Stromal cell of bone marrow (primary cell): ENCODE results near the gene YIPF6.
"Not testable (repeated sequence)": the region's sequence is repeated elsewhere in the genome, so short reads cannot be mapped to it uniquely, and the experiment has no call there.

ENCODE experiments used
- DNase-seq: peaks from one replicate; pipeline ENCODE4 v3.0.0-alpha.2; 2012; ENCODE audit warnings: low read depth

YIPF6 gene

GRCh38 chrX:68506649-68507048 lies 7.8 kb downstream of the YIPF6 start:
- no peak for DNase-seq

DNA sequence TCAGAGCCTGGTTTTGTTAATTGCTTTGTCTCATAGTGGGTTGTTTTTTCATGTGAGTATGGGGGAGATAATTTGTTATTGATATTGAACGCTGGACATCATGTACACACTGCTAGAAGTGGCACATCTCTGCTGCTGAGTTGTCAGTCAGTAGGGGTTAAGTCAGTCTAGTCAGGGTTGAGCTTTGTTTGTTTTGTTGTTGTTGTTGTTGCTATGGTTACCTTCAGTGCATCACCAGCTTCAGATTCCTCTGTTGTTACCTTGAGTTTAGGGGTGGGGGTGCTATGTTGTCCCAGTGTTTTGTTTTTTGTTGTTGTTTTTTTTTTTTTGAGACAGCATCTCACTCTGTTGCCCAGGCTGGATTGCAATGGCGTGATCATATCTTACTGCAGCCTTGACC lies 9.9 kb downstream of the YIPF6 start:
- no peak for DNase-seq

GRCh38 chrX:68511255-68511654 lies 12.4 kb downstream of the YIPF6 start:
- DNase-seq = no peak

- DNase-seq = not testable (repeated sequence)
These were observed 25.8 kb downstream of the YIPF6 start for GRCh38 chrX:68524680-68525079.

- DNase-seq = no peak
These were observed 34.1 kb downstream of the YIPF6 start for GRCh38 chrX:68532831-68533533.

GRCh38 chrX:68533656-68534055 lies 34.8 kb downstream of the YIPF6 start:
- DNase-seq = no peak

GRCh38 chrX:68534691-68535090 lies 35.8 kb downstream of the YIPF6 start:
- DNase-seq = no peak

DNA sequence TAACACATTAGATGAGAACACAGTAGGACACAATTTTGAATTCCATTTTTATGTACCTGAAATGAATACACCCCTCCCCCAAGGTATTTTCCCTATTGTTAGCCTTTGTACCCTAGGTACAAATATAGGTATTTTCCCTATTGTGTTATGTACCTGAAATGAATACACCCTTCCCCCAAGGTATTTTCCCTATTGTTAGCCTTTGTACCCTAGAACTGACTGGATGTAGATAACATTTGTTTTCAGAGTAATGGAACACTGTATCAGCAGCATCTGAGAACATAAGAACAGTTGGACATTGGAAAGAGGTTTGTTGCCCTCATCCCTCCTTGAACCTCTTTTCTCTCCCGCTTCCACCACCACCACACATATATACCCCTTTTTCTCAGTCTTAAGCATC lies 37.6 kb downstream of the YIPF6 start:
- DNase-seq = no peak

DNA sequence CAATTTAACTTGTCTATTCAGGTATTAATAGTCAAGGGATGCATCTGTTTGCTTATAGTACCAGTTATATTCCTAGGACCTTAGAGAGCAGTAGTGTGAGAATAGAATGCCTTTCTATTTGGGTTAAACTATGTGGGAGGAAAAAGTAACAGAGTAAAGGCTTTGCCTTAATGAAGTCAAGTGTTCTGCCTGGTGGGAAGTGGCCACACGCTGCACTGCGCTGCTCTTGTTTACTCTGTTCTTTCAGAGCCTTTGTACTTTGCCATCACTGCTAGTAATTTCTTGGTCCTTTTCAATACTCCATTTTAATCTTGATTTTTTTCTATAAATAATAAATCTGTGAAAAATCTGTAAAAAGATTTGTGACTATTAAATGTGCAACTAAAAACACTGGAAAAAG lies 38.0 kb downstream of the YIPF6 start:
- no peak for DNase-seq

DNA sequence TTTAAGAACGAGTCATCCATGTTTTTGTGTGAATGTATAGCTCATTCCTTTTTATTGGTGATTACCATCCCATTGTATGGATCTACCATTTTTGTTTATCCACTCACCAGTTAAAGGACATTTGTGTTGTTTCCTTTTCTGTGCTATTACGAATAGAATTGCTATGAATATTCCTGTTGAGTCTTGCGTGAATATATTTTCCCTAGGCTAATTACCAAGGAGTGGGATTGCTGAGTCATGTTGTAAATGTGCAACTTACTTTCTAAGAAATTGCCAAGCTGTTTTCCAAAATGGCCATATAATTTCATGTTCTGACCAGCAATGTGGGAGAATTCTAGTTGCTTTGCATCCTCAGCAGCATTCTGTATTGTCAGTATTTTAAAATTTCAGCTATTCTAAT lies 51.3 kb downstream of the YIPF6 start:
- no peak for DNase-seq

GRCh38 chrX:68556036-68556435 lies 57.2 kb downstream of the YIPF6 start:
- DNase-seq = no peak

DNA sequence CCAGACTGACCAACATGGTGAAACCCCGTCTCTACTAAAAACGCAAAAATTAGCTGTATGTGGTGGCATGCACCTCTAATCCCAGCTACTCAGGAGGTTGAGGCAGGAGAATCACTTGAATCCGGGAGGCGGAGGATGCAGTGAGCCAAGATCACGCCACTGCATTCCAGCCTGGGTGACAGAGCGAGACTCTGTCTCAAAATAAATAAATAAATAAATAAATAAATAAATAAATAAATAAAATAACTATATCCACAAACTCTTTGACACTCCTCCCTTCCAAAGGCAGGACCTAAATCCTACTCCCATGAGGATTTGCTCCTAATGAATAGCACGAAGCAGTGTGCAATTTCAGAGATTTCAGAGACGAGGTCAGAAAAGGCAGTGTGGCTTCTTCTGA lies 58.3 kb downstream of the YIPF6 start:
- not testable (repeated sequence) for DNase-seq

GRCh38 chrX:68559905-68560304 lies 61.1 kb downstream of the YIPF6 start:
- DNase-seq = not testable (repeated sequence)

DNA sequence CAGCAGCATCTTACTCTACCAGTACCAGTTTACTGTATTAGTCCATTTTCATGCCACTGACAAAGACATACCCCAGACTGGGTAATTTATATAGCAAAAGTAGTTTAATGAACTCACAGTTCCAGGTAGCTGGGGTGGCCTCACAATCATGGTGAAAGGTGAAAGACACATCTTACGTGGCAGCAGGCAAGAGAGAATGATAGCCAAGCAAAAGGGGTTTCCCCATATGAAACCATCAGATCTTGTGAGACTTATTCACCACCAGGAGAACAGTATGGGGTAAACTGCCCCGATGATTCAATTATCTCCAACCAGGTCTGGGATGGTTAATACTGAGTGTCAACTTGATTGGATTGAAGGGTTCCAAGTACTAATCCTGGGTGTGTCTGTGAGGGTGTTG lies 69.3 kb downstream of the YIPF6 start:
- DNase-seq = no peak

DNA sequence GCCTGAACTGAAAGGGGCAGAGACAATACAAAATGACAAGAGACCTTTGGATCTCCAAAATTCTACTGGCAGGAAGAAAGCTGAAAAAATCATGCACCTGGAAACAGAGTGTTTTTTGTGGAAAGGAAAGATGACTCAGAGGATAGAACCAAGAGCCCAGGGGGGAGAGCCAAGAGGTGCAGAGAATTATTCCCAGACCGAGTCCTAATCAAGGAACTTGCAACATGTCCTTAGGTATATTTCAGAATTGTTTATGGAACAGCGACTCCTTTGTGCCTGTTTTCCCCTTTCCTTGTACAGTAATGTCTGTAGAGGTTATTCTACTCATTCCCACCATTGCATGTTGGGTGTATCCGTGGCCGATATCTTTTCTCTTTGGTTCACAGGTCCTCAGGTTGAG lies 71.7 kb downstream of the YIPF6 start:
- no peak for DNase-seq

- no peak for DNase-seq
These were observed 72.4 kb downstream of the YIPF6 start for GRCh38 chrX:68571292-68571609.

- DNase-seq = peak; percentile 68
These were observed 72.9 kb downstream of the YIPF6 start for GRCh38 chrX:68571610-68572311.

DNA sequence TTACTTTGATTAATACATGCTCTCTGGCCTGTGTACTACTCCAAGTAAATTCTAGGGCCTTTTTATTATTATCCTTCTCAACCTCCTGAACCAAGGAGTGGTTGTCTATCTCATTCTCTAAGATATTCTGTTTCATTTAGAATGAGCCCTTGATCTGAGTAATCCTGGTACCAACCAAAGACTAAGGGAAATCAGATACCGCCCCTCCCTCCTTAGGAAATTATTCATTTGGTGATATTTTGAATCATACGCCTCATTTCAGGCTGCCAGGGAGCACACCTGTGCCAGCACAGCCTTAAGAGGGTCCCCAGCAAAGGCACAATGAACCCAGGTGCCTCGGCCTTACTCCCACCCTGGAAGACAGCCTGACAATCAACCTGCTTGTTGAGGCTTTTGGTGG lies 75.4 kb downstream of the YIPF6 start:
- DNase-seq = no peak

DNA sequence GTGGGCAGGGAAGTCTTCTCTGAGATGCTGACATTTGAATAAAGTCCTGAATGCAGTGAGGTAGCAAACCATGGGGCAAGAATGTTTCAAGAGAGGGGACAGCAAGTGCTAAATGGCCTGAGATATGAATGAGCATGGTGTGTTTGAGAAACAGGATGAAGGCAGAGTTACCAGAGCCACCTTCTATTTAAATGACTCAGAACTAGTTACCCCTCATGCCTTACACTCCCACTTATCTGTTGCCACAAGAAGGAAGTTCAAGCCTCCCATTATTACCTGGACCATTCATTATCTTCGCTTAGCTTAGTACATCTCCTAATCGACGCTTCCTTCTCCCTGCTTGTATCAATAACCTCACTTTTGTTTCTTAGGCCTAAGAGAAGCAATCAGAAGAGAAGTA lies 81.0 kb downstream of the YIPF6 start:
- DNase-seq = no peak

DNA sequence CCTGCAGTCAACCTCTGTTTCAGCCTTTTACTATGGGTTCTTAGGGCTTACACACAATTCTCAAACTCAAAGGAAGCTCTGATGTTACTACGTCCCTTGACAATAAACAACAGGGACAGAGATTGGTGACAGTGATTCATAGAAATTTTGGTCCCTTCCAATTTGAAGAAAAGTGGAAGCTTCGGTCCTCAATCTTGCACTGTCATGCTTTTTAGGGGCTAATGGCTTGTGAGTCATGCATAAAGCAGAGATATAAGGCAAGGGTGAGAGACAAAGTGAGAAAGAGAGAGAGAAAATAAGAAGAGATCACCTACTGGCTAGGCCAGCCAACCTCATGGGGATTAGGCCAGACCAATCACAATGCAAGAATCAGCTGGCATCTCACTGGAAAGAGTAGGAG lies 85.4 kb downstream of the YIPF6 start:
- no peak for DNase-seq
